ES-I3 (cell line): ENCODE measurements around the gene CTSD.

Experiments used
- H3K36me3 ChIP-seq: 2 replicates; pipeline ENCODE4 v1.6.1; 2013; ENCODE audit warnings: mild to moderate bottlenecking, low read length, control low read depth, moderate library complexity; ENCODE audit not compliant: insufficient read depth
- H3K4me1 ChIP-seq: 2 replicates; pipeline ENCODE4 v1.6.1; 2013; ENCODE audit warnings: mild to moderate bottlenecking, control low read depth, low read length; ENCODE audit not compliant: insufficient read depth
- H3K9ac ChIP-seq: 2 replicates; pipeline ENCODE4 v1.6.1; 2013; ENCODE audit warnings: low read depth, mild to moderate bottlenecking, low read length, moderate library complexity
- H3K9me3 ChIP-seq: 2 replicates; pipeline ENCODE4 v1.6.1; 2013; ENCODE audit warnings: mild to moderate bottlenecking, low read length, moderate library complexity; ENCODE audit not compliant: control insufficient read depth, insufficient read depth

Gene CTSD

GRCh38 chr11:1757861-1758610 lies 5.7 kb downstream of the CTSD start:
- Histone ChIP-seq H3K4me1 (no peaks in the 10 kb centered on the region; the same call in 1 of the 2 replicates), H3K36me3 (peaks cover 5% of the 10 kb centered on the region), H3K9ac (no peak overlapping the region), H3K9me3 (no peaks in the 10 kb centered on the region)

- no peaks in the 10 kb centered on the region for H3K9me3 ChIP-seq
- H3K36me3 ChIP-seq, result peaks cover 5% of the 10 kb centered on the region
- H3K9ac ChIP-seq, result no peak overlapping the region
- no peaks in the 10 kb centered on the region for H3K4me1 ChIP-seq
These were observed 6.6 kb downstream of the CTSD start for GRCh38 chr11:1756791-1757771.

GRCh38 chr11:1755692-1756561 lies 7.8 kb downstream of the CTSD start:
- H3K4me1 ChIP-seq, result no peaks in the 10 kb centered on the region
- H3K36me3 ChIP-seq, result peaks cover 5% of the 10 kb centered on the region

GRCh38 chr11:1755344-1755691 lies 8.4 kb downstream of the CTSD start:
- no peaks in the 10 kb centered on the region; the same call in 1 of the 2 replicates for H3K4me1 ChIP-seq
- H3K9me3 ChIP-seq, result no peaks in the 10 kb centered on the region
- no peak overlapping the region for H3K9ac ChIP-seq
- peaks cover 5% of the 10 kb centered on the region for H3K36me3 ChIP-seq

More at GRCh38 chr11:1755692-1756561, 7.8 kb downstream of the CTSD start:
- H3K9ac ChIP-seq, result no peak overlapping the region
- H3K9me3 ChIP-seq, result no peaks in the 10 kb centered on the region

- Histone ChIP-seq H3K36me3 (peaks cover 5% of the 10 kb centered on the region), H3K9me3 (no peaks in the 10 kb centered on the region), H3K9ac (no peak overlapping the region), H3K4me1 (no peaks in the 10 kb centered on the region; the same call in 1 of the 2 replicates)
These were observed 9.2 kb downstream of the CTSD start for GRCh38 chr11:1754376-1755150.

GRCh38 chr11:1753929-1754305 lies 9.8 kb downstream of the CTSD start:
- H3K4me1 ChIP-seq, result no peaks in the 10 kb centered on the region; the same call in 1 of the 2 replicates
- no peak overlapping the region for H3K9ac ChIP-seq
- no peaks in the 10 kb centered on the region; the same call in 1 of the 2 replicates for H3K36me3 ChIP-seq
- H3K9me3 ChIP-seq, result no peaks in the 10 kb centered on the region

GRCh38 chr11:1753229-1753928 lies 10.3 kb downstream of the CTSD start:
- Histone ChIP-seq H3K36me3 (no peaks in the 10 kb centered on the region; the same call in 1 of the 2 replicates), H3K4me1 (no peaks in the 10 kb centered on the region; the same call in 1 of the 2 replicates), H3K9ac (no peak overlapping the region), H3K9me3 (no peaks in the 10 kb centered on the region)

GRCh38 chr11:1752907-1753228 lies 10.9 kb downstream of the CTSD start:
- H3K9ac ChIP-seq, result no peak overlapping the region
- H3K4me1 ChIP-seq, result no peaks in the 10 kb centered on the region; the same call in 1 of the 2 replicates
- H3K9me3 ChIP-seq, result no peaks in the 10 kb centered on the region
- no peaks in the 10 kb centered on the region; the same call in 1 of the 2 replicates for H3K36me3 ChIP-seq

GRCh38 chr11:1751999-1752906 lies 11.5 kb downstream of the CTSD start:
- H3K36me3 ChIP-seq, result no peaks in the 10 kb centered on the region; the same call in 1 of the 2 replicates

GRCh38 chr11:1751531-1751921 lies 12.2 kb downstream of the CTSD start:
- no peaks in the 10 kb centered on the region; the same call in 1 of the 2 replicates for H3K36me3 ChIP-seq
- H3K4me1 ChIP-seq, result no peaks in the 10 kb centered on the region; the same call in 1 of the 2 replicates
- H3K9me3 ChIP-seq, result no peaks in the 10 kb centered on the region
- H3K9ac ChIP-seq, result no peak overlapping the region

More at GRCh38 chr11:1751999-1752906, 11.5 kb downstream of the CTSD start:
- Histone ChIP-seq H3K4me1 (no peaks in the 10 kb centered on the region; the same call in 1 of the 2 replicates), H3K9ac (no peak overlapping the region), H3K9me3 (no peaks in the 10 kb centered on the region)

- Histone ChIP-seq H3K4me1 (no peaks in the 10 kb centered on the region; the same call in 1 of the 2 replicates), H3K9me3 (no peaks in the 10 kb centered on the region), H3K36me3 (no peaks in the 10 kb centered on the region; the same call in 1 of the 2 replicates), H3K9ac (no peak overlapping the region)
These were observed 12.7 kb downstream of the CTSD start for GRCh38 chr11:1750840-1751530.

- Histone ChIP-seq H3K4me1 (no peaks in the 10 kb centered on the region; the same call in 1 of the 2 replicates), H3K9me3 (no peaks in the 10 kb centered on the region), H3K9ac (no peak within 1 kb of the TSS), H3K36me3 (no peaks in the 10 kb centered on the region; the same call in 1 of the 2 replicates)
These were observed 13.3 kb downstream of the CTSD start, which contains the start of gene IFITM10 for GRCh38 chr11:1750481-1750839. IFITM10 (minus strand) TSS chr11:1750595; CDS start chr11:1750442, 153 bp downstream.
